Measurements from ENCODE around the gene RHOF.

DNA sequence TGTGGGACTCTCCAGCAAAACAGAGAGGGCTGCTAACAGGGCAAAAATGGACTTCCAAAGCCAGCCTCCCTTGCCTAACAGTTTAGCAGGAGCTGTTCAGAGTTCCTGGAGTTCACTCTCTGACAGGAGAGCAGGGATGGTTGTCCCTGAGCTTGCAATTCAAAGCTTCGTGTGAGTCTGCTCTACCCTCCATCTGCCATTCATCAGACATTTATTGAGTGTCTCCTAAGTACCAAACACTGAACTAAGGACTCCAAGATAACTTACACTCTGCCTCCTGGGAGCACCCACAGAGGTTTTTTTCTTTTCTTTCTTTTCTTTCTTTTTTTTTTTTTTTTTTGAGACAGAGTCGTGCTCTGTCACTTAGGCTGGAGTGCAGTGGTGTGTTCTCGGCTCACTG lies 28.7 kb downstream of the RHOF start:
- TF ChIP-seq, protein P1, sequence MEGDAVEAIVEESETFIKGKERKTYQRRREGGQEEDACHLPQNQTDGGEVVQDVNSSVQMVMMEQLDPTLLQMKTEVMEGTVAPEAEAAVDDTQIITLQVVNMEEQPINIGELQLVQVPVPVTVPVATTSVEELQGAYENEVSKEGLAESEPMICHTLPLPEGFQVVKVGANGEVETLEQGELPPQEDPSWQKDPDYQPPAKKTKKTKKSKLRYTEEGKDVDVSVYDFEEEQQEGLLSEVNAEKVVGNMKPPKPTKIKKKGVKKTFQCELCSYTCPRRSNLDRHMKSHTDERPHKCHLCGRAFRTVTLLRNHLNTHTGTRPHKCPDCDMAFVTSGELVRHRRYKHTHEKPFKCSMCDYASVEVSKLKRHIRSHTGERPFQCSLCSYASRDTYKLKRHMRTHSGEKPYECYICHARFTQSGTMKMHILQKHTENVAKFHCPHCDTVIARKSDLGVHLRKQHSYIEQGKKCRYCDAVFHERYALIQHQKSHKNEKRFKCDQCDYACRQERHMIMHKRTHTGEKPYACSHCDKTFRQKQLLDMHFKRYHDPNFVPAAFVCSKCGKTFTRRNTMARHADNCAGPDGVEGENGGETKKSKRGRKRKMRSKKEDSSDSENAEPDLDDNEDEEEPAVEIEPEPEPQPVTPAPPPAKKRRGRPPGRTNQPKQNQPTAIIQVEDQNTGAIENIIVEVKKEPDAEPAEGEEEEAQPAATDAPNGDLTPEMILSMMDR (IDR thresholded peaks at IDR 0.05), result no peak
- no peak for TF ChIP-seq POLR2A (IDR thresholded peaks at IDR 0.05)
- TF ChIP-seq POLR2AphosphoS5 (IDR thresholded peaks at IDR 0.05), result no peak

All from breast epithelium (tissue), 3 donors.